T follicular helper cell (primary cell): ENCODE data around the gene LMTK3.
A peak's percentile ranks its signal among the peaks of the same experiment; 100 is the strongest.

ENCODE experiments used
- DNase-seq: peaks from one replicate; pipeline ENCODE4 v3.0.0-alpha.2; 2020; ENCODE audit warnings: low read depth

LMTK3 gene

DNA sequence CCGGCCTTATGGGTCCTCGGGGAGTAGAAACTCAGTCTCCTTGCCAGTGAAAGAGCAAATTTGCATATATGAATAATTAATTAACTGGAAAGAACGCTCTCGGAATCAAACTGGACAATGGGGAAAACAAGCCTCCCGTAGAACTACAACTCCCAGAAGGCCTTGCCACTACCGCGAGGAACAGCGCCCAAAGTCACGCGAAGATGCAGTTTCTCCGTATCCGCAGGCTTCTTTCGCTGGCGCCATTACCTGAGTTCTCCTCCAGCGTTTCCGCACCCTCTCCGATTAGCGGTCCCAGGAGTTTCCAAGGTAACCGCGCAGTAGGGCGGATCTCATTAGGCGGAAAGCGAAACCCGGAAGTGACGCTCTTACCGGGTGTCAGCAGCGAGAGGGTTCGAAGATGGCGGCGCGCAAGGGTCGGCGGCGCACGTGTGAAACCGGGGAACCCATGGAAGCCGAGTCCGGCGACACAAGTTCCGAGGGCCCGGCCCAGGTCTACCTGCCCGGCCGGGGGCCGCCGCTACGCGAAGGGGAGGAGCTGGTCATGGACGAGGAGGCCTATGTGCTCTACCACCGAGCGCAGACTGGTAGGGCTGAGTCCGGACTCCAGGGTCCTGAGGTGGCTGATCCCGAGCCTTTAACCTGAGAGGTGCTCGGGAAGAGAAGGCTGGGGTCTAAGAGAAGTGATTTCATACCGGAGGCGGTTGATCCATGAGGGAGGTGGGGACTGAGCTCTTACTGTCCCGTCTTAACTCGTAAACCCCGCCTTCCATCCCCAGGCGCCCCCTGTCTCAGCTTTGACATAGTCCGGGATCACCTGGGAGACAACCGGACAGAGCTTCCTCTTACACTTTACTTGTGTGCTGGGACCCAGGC is 65.8 kb downstream of the LMTK3 start, which contains the start of gene GRWD1:
TSS of gene GRWD1 (plus strand) at position 378 of the 876 bp plus-strand sequence. CDS start at position 401, 23 bp downstream.
- peak; percentile 94 for DNase-seq

DNA sequence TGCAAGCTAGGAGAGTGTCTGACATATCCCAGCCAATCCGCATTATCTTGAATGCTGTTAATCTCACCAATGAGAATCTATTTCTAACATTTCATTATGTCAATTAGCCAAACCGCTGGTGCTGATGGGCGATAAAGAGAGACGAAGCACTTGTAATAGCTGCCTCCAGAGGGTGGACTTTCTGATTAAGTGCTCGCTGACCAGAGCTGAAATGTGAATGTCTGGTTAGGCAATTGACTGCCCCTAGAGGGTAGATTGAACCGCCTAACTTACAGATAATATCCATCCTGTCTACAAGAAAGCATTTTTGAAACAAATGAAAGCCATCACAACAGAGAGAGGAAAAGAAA is 66.4 kb downstream of the LMTK3 start:
- no peak for DNase-seq

DNA sequence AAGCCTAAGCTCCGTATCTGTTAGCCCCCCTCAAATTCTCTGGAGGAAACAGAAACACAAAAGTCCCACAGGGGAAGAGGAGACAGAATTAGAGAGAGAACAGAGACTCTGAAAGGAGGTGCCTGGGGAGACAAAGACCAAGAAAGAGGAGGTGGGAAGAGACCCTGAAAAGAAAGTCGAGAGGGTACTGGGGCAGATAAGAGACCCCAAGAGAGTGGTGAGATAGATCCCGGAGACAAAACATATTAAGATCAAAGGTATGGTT is 66.8 kb downstream of the LMTK3 start:
- DNase-seq, result no peak

DNA sequence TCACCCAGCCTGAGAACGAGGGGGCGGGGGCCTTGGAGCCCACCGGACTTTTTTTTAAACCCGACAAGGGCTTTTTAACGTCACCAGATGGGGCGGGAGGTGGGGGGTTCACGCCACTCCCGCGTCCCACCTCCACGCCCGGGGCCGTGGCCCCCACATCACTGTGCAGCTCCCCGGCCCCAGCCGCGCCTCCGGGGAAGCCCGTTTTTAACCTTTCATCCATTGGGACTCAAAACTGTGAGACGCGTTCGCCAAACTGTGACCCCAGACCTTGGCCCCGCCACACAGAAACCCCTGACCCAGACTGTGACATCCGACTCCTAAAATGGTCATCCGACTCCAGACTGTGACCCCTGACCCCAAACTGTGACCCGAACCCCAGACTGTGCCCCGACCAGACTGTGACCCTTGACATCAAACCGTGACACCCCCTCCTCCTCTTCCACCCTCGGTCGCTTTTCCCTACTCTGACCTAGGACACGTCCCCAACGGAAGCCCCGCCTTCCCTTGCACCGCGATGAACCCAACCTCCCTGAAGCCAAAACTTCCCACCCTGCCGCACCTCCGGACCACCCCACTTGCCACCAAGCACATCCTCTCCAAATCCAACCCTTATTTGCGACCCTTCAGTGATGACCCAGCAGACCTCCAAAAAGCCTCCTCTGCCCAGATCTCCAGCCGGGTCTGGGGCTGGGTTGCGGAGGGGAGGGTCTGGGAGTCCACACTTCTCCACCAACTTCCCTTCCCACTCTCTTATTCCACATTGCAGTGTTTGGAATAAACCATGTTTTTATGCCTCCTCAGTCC is 67.3 kb downstream of the LMTK3 start:
- DNase-seq, result no peak

DNA sequence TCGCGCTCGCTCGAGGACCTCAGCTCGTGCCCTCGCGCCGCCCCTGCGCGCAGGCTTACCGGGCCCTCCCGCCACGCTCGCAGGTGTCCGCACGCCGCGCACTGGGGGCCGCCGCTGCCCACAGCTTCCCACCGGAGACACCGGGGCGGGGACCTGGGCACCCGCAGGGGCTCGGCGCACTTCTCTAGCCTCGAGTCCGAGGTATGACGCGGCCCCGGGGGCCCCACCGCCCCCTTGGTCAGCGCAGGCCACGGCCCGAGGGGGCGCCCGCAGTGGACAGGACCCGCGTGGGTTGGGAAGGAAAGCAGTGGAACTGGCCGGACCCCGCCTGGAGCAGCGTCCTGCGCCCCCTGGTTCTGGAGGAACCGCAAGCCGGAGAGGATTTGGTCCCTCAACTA is 67.9 kb downstream of the LMTK3 start:
- DNase-seq, result no peak

DNA sequence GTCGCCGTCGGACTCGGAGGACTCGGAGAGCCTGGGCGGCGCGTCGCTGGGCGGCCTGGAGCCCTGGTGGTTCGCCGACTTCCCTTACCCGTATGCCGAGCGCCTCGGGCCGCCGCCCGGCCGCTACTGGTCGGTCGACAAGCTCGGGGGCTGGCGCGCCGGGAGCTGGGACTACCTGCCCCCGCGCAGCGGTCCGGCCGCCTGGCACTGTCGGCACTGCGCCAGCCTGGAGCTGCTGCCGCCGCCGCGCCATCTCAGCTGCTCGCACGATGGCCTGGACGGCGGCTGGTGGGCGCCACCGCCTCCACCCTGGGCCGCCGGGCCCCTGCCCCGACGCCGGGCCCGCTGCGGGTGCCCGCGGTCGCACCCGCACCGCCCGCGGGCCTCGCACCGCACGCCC is 68.4 kb downstream of the LMTK3 start:
- no peak for DNase-seq

DNA sequence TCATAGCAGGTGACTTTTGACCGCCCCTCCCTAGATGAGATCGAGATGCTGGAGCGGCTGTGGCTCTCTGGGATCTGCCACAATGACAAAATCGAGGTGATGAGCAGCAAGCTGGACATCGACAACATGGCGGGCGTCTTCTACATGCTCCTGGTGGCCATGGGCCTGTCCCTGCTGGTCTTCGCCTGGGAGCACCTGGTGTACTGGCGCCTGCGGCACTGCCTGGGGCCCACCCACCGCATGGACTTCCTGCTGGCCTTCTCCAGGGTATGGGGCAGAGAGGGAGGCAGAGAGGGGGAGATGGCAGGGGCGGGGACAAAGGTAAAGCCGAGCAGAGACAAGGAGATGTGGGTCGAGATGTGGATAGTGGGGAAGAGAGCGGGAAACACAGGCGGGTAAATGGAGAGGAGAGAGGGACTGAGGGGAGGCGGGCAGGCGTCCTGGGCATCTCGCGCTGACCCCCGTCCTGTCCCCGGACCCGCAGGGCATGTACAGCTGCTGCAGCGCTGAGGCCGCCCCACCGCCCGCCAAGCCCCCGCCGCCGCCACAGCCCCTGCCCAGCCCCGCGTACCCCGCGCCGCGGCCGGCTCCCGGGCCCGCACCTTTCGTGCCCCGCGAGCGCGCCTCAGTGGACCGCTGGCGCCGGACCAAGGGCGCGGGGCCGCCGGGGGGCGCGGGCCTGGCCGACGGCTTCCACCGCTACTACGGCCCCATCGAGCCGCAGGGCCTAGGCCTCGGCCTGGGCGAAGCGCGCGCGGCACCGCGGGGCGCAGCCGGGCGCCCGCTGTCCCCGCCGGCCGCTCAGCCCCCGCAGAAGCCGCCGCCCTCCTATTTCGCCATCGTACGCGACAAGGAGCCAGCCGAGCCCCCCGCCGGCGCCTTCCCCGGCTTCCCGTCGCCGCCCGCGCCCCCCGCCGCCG is 69.3 kb downstream of the LMTK3 start:
- no peak for DNase-seq

DNA sequence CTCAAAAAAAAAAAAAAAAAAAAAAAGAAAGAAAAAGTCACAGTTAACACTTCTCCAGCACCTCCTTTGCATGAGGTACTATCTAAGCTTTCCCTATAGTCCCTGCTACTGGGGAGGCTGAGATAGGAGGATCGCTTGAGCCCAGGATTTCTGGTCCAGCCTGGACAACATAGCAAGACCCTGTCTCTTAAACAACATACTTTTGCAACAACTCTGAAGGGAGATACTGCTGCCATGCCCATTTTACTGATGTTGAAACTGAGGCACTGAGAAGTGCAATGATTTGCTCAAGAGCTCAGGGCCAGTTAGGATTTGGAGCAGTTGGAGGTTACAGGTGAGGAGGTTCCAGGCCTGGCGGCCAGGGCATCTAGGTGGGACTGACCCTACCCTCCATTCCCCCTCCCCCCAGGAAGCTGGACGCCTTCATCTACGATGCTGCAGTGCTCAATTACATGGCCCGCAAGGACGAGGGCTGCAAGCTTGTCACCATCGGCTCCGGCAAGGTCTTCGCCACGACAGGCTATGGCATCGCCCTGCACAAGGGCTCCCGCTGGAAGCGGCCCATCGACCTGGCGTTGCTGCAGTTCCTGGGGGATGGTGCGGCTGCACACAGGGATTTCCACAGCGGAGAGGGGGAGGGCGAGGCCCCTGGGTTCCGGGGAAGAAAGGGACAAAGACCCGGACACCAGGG is 70.1 kb downstream of the LMTK3 start:
- DNase-seq, result no peak

DNA sequence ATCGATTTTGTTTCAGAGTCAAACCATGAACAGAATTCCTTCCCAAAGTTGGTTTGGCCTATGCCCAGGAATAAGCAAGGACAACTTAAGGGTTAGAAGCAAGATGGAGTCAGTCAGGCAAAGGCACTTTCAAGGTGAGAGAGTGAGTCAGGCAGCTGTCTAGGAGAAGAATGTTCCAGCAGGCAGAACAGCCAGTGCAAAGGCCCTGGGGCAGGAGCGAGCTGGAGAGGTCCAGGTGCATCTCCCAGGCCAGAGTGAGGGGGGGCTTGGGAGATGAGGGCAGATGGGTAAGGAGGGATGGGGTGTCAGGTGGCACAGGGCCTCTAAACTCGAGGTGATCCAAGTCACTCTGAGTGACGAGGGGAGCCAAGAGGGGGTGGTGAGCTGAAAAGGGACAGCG is 75.0 kb downstream of the LMTK3 start:
- no peak for DNase-seq
